Smooth muscle cell (in vitro differentiated cells): ENCODE measurements around the gene KLHDC7B. TPM values are rescaled to one million over a fixed set of nuclear protein-coding genes. Genes with fewer than 3 reads are reported as not detected.
A peak's percentile ranks its signal among the peaks of the same experiment; 100 is the strongest.
"Not testable (repeated sequence)": the region's sequence is repeated elsewhere in the genome, so short reads cannot be mapped to it uniquely, and the experiment has no call there.

ENCODE experiments used
- DNase-seq: peaks from one replicate; lab custom pipeline; 2025; ENCODE audit not compliant: unreplicated experiment; lab: John Stamatoyannopoulos, UW
- H2AFZ ChIP-seq: fragments of 200-600 bp; sonication (generic); 2 replicates; pipeline ENCODE4 v1.6.0; 2016; ENCODE audit warnings: antibody characterized with exemption, low read depth, mild to moderate bottlenecking
- H3F3A ChIP-seq: fragments of 200-600 bp; sonication (generic); 2 replicates; pipeline ENCODE4 v1.6.0; 2017; ENCODE audit warnings: antibody characterized with exemption, low read depth
- H3K27ac ChIP-seq: fragments of 200-600 bp; sonication (generic); 2 replicates; pipeline ENCODE4 v1.5.1; 2016; ENCODE audit warnings: low read depth, mild to moderate bottlenecking
- H3K27me3 ChIP-seq: fragments of 200-600 bp; sonication (generic); 2 replicates; pipeline ENCODE4 v1.6.1; 2016; ENCODE audit warnings: low read depth, mild to moderate bottlenecking
- H3K36me3 ChIP-seq: fragments of 200-600 bp; sonication (generic); 2 replicates; pipeline ENCODE4 v1.5.1; 2016; ENCODE audit warnings: low read depth
- H3K4me1 ChIP-seq: fragments of 200-600 bp; sonication (generic); 2 replicates; pipeline ENCODE4 v1.5.1; 2016; ENCODE audit warnings: low read depth
- H3K4me2 ChIP-seq: fragments of 200-600 bp; sonication (generic); 2 replicates; pipeline ENCODE4 v1.6.0; 2016; ENCODE audit warnings: mild to moderate bottlenecking
- H3K4me3 ChIP-seq: fragments of 200-600 bp; sonication (generic); 2 replicates; pipeline ENCODE4 v1.5.1; 2016; ENCODE audit warnings: mild to moderate bottlenecking
- H3K79me2 ChIP-seq: fragments of 200-600 bp; sonication (generic); 2 replicates; pipeline ENCODE4 v1.6.0; 2016; ENCODE audit warnings: low read depth, mild to moderate bottlenecking
- H3K9ac ChIP-seq: fragments of 200-600 bp; sonication (generic); 2 replicates; pipeline ENCODE4 v1.6.0; 2016; ENCODE audit warnings: low read depth
- H3K9me3 ChIP-seq: fragments of 200-600 bp; sonication (generic); replicated peaks from 2 replicates; pipeline ENCODE4 v1.5.1; 2016; ENCODE audit warnings: low read depth
- H4K20me1 ChIP-seq: fragments of 200-600 bp; sonication (generic); 2 replicates; pipeline ENCODE4 v1.6.0; 2016; ENCODE audit warnings: low read depth
- WGBS: methylation state at CpG from one replicate; pipeline ENCODE4 v1.1.7; 2016; ENCODE audit warnings: low lambda C conversion rate; 5-methylcytosine and 5-hydroxymethylcytosine counted together
- polyA plus RNA-seq: library from polyadenylated mRNA; unstranded; fragments of >200 nt; fragmentation: Nextera tagmentation; extraction: Ambion mirVana; gene quantifications from 2 replicates; pipeline ENCODE4 v1.2.1, GENCODE V29; 2016
- total RNA-seq: library from RNA; depleted of rRNA; stranded (reverse); fragments of >200 nt; gene quantifications from 2 replicates; pipeline ENCODE4 v1.2.3, GENCODE V29; 2014
- TF ChIP-seq, protein P1 (sequence below): fragments of 200-600 bp; sonication (generic); IDR thresholded peaks from 2 replicates; pipeline ENCODE4 v1.5.1; 2017; ENCODE audit warnings: borderline replicate concordance, mild to moderate bottlenecking, antibody characterized with exemption; ENCODE audit not compliant: insufficient read depth, poor library complexity, severe bottlenecking

The KLHDC7B gene
- total and polyA plus RNA-seq, 2 experiments from 2014 or later: 1.1 to 1.5 TPM

DNA sequence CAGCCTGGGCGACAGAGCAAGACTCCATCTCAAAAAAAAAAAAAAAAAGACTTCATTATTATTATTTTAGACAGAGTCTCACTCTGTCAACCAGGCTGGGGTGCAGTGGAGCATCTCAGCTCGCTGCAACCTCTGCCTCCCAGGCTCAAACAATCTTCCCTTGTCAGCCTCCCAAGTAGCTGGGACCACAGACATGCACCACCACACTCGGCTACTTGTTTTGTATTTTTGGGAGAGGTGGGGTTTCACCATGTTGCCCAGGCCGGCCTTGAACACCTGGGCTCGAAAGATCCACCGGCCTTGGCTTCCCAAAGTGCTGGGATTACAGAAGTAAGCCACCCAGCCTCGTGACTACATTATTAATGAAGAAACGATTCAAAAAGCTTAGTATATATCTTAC, 10.6 kb upstream of the KLHDC7B start:
- Histone ChIP-seq H3F3A (peaks cover 57% of the 10 kb centered on the region), H3K79me2 (peaks cover 12% of the 10 kb centered on the region), H3K4me3 (no peak overlapping the region), H3K4me1 (peaks cover 38% of the 10 kb centered on the region), H3K36me3 (no peaks in the 10 kb centered on the region), H4K20me1 (no peaks in the 10 kb centered on the region), H3K9ac (no peak overlapping the region), H2AFZ (no peak overlapping the region), H3K4me2 (no peak overlapping the region), H3K27ac (peak overlapping the region; percentile 97), H3K9me3 (no peaks in the 10 kb centered on the region), H3K27me3 (no peaks in the 10 kb centered on the region)
- TF ChIP-seq, protein P1, sequence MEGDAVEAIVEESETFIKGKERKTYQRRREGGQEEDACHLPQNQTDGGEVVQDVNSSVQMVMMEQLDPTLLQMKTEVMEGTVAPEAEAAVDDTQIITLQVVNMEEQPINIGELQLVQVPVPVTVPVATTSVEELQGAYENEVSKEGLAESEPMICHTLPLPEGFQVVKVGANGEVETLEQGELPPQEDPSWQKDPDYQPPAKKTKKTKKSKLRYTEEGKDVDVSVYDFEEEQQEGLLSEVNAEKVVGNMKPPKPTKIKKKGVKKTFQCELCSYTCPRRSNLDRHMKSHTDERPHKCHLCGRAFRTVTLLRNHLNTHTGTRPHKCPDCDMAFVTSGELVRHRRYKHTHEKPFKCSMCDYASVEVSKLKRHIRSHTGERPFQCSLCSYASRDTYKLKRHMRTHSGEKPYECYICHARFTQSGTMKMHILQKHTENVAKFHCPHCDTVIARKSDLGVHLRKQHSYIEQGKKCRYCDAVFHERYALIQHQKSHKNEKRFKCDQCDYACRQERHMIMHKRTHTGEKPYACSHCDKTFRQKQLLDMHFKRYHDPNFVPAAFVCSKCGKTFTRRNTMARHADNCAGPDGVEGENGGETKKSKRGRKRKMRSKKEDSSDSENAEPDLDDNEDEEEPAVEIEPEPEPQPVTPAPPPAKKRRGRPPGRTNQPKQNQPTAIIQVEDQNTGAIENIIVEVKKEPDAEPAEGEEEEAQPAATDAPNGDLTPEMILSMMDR: no peak
- DNase-seq: no peak
- 97% methylated on average over 8 of the region's 8 CpGs for WGBS

DNA sequence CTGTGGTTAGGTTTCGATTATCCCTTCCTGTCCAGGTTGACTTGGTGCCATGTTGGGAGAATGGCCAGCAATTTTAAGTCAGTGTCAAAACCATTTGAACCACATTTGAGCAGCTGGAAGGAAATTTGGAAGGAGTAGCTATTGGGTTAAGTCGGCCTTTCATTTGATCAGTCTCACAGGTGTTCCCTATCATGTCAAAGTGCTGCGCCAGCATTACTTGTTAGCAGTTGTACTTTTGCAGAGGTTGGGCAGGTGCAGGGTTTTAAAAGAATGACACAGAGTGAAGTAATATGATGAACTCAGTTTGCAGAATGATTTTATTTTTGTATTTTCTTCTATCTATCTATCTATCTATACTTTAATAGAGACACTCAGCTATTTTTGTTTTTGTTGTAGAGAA, 9.5 kb upstream of the KLHDC7B start:
- no peak for DNase-seq
- 91% methylated on average over 3 of the region's 3 CpGs for WGBS
- Histone ChIP-seq H3K4me1 (peaks cover 41% of the 10 kb centered on the region), H3K9me3 (no peaks in the 10 kb centered on the region), H3K4me3 (no peak overlapping the region), H3K36me3 (no peaks in the 10 kb centered on the region), H2AFZ (no peak overlapping the region), H3K9ac (no peak overlapping the region), H3K27ac (no peak overlapping the region), H3K27me3 (no peaks in the 10 kb centered on the region), H4K20me1 (no peaks in the 10 kb centered on the region), H3K79me2 (peaks cover 12% of the 10 kb centered on the region), H3F3A (peaks cover 46% of the 10 kb centered on the region), H3K4me2 (no peak overlapping the region)
- TF ChIP-seq, protein P1: no peak

DNA sequence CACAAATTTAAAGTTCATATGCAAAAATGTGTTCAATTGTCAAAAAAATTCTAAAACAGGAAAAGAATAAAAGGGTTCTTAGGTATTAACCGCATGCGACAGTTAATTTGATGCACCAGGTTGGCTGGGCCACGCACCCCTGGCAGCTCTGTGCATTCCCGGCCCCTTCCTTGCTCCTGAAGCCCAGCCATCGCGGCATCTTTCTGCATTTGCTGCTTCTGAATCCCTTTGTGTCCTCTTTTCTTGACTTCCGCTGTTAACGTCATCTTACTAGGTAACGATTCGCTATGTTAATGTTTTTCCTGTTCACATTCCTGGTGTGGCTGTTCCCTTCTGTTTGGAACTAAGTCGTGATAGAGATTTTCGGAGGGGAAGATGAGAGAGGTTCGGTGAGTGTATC, 7.9 kb upstream of the KLHDC7B start:
- 95% methylated on average over 13 of the region's 13 CpGs for WGBS
- Histone ChIP-seq H3K4me1 (peaks cover 31% of the 10 kb centered on the region), H3K4me3 (no peak overlapping the region), H3K79me2 (peaks cover 12% of the 10 kb centered on the region), H2AFZ (no peak overlapping the region), H3K36me3 (no peaks in the 10 kb centered on the region), H3K4me2 (peak overlapping the region; percentile 21), H3K9ac (peak overlapping the region; percentile 24), H3K27ac (peak overlapping the region; percentile 100), H3K27me3 (no peaks in the 10 kb centered on the region), H4K20me1 (no peaks in the 10 kb centered on the region), H3F3A (peaks cover 38% of the 10 kb centered on the region), H3K9me3 (no peaks in the 10 kb centered on the region)
- TF ChIP-seq, protein P1: no peak
- DNase-seq: no peak

DNA sequence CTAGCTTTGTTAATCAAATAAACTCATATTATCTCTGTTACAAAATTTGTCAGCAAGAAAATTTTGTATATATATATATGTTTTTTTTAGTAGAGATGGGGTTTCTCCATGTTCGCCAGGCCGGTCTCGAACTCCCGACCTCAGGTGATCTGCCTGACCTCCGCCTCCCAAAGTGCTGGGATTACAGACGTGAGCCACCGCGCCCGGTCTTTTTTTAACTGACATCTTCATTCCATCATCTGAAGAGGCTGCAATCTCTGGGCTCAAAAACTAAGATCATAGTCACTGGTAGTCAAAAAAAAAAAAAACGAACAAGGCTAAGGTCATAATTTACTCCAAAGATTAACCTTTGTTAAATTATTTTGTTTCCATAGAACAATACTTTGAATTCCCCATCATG, 5.3 kb upstream of the KLHDC7B start:
- 87% methylated on average over 10 of the region's 10 CpGs for WGBS
- H3K79me2 ChIP-seq: peaks cover 12% of the 10 kb centered on the region
- H3K36me3 ChIP-seq: no peaks in the 10 kb centered on the region
- H3K9me3 ChIP-seq: no peaks in the 10 kb centered on the region
- no peak overlapping the region for H2AFZ ChIP-seq
- H3K4me3 ChIP-seq: no peak overlapping the region
- H4K20me1 ChIP-seq: no peaks in the 10 kb centered on the region
- no peaks in the 10 kb centered on the region for H3K27me3 ChIP-seq
- DNase-seq: no peak
- H3F3A ChIP-seq: peaks cover 28% of the 10 kb centered on the region
- H3K9ac ChIP-seq: peak overlapping the region; percentile 96
- peaks cover 30% of the 10 kb centered on the region for H3K4me1 ChIP-seq
- peak overlapping the region; percentile 81 for H3K4me2 ChIP-seq
- TF ChIP-seq, protein P1: no peak
- H3K27ac ChIP-seq: peak overlapping the region; percentile 100

DNA sequence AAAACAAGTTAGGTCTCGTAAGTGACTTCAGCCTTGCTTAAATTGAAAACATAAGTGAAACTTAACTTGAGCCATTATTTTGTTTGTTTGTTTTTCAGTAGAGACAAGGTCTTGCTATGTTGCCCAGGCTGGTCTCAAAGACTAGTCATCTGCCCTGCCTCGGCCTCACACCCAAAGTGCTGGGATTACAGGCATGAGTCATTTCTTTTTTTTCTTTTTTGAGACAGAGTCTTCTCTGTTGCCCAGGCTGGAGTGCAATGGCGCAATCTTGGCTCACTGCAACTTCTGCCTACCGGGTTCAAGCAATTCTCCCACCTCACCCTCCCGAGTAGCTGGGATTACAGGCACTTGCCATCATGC, 4.1 kb upstream of the KLHDC7B start:
- WGBS: 15% methylated on average over 5 of the region's 5 CpGs
- Histone ChIP-seq H3K4me2 (peak overlapping the region; percentile 26), H3K27ac (peak overlapping the region; percentile 100), H3K9ac (peak overlapping the region; percentile 96), H3F3A (peaks cover 24% of the 10 kb centered on the region), H3K4me1 (peaks cover 30% of the 10 kb centered on the region)
- not testable (repeated sequence) for H2AFZ ChIP-seq, H3K79me2 ChIP-seq, DNase-seq, H3K9me3 ChIP-seq, H3K27me3 ChIP-seq, H3K4me3 ChIP-seq, H4K20me1 ChIP-seq, H3K36me3 ChIP-seq
